Loucy (cell line): ENCODE data around the gene SHROOM3.

Experiments
- H2AFZ ChIP-seq: fragments of 200-600 bp; sonication (generic); 2 replicates; pipeline ENCODE4 v1.6.0; 2016; ENCODE audit warnings: antibody characterized with exemption, mild to moderate bottlenecking, low read length, moderate library complexity
- H3F3A ChIP-seq: fragments of 200-600 bp; 2 replicates; pipeline ENCODE4 v1.6.0; 2016; ENCODE audit warnings: antibody characterized with exemption, low read depth, mild to moderate bottlenecking
- H3K27me3 ChIP-seq: fragments of 200-600 bp; sonication (generic); 2 replicates; pipeline ENCODE4 v1.6.1; 2014; ENCODE audit warnings: low read length, mild to moderate bottlenecking; ENCODE audit not compliant: insufficient read depth, poor library complexity, severe bottlenecking
- H3K36me3 ChIP-seq: fragments of 200-600 bp; sonication (generic); 2 replicates; pipeline ENCODE4 v1.6.1; 2016; ENCODE audit warnings: low read length; ENCODE audit not compliant: insufficient read depth
- H3K4me1 ChIP-seq: fragments of 200-600 bp; sonication (generic); 2 replicates; pipeline ENCODE4 v1.5.1; 2014; ENCODE audit warnings: low read length, mild to moderate bottlenecking; ENCODE audit not compliant: insufficient read depth, poor library complexity, severe bottlenecking
- H3K4me2 ChIP-seq: fragments of 200-600 bp; sonication (generic); 2 replicates; pipeline ENCODE4 v1.6.0; 2014; ENCODE audit warnings: antibody characterized with exemption, low read length, low read depth, mild to moderate bottlenecking; ENCODE audit not compliant: poor library complexity, severe bottlenecking
- H3K4me3 ChIP-seq: fragments of 200-600 bp; sonication (generic); 2 replicates; pipeline ENCODE4 v1.5.1; 2014; ENCODE audit warnings: low read length, mild to moderate bottlenecking, mixed read lengths; ENCODE audit not compliant: poor library complexity, severe bottlenecking
- H3K79me2 ChIP-seq: fragments of 200-600 bp; sonication (generic); 2 replicates; pipeline ENCODE4 v1.6.1; 2014; ENCODE audit warnings: low read length; ENCODE audit not compliant: insufficient read depth
- H3K9ac ChIP-seq: fragments of 200-600 bp; sonication (generic); 2 replicates; pipeline ENCODE4 v1.6.0; 2014; ENCODE audit warnings: mild to moderate bottlenecking, low read depth, low read length, moderate library complexity; ENCODE audit not compliant: poor library complexity, severe bottlenecking
- H3K9me2 ChIP-seq: fragments of 200-600 bp; sonication (generic); replicated peaks from 2 replicates; pipeline ENCODE4 v1.6.1; 2016; ENCODE audit warnings: low read depth, low read length, mixed read lengths
- H3K9me3 ChIP-seq: fragments of 200-600 bp; sonication (generic); 2 replicates; pipeline ENCODE4 v1.6.1; 2014; ENCODE audit warnings: mild to moderate bottlenecking, antibody characterized with exemption, low read length, low read depth; ENCODE audit not compliant: insufficient read depth
- H4K20me1 ChIP-seq: fragments of 200-600 bp; sonication (generic); 2 replicates; pipeline ENCODE4 v1.6.0; 2014; ENCODE audit warnings: antibody characterized with exemption, low read length, mild to moderate bottlenecking; ENCODE audit not compliant: insufficient read depth, poor library complexity, severe bottlenecking
- CTCF ChIP-seq: fragments of 200-600 bp; sonication (generic); conservative IDR thresholded peaks from 2 replicates; pipeline ENCODE4 v1.5.1; 2014; ENCODE audit warnings: mild to moderate bottlenecking, antibody characterized with exemption, low read length
- EZH2phosphoT487 ChIP-seq: fragments of 200-600 bp; IDR thresholded peaks from 2 replicates; pipeline ENCODE4 v1.6.1; 2018; ENCODE audit warnings: antibody characterized with exemption, mild to moderate bottlenecking, moderate library complexity, borderline replicate concordance

The SHROOM3 gene

GRCh38 chr4:76723924-76724323 is 288.9 kb downstream of the SHROOM3 start:
- H3K27me3 ChIP-seq, result no peaks in the 10 kb centered on the region
- H2AFZ ChIP-seq, result peak overlapping the region; percentile 32; the same call in 1 of the 2 replicates
- H3F3A ChIP-seq, result no peaks in the 10 kb centered on the region; the same call in 1 of the 2 replicates
- H3K36me3 ChIP-seq, result no peaks in the 10 kb centered on the region
- no peak overlapping the region for H3K4me2 ChIP-seq
- TF ChIP-seq CTCF, result no peak
- no peak for TF ChIP-seq EZH2phosphoT487
- H3K79me2 ChIP-seq, result no peaks in the 10 kb centered on the region
- H3K9me2 ChIP-seq, result no peaks in the 10 kb centered on the region
- no peak overlapping the region for H3K4me3 ChIP-seq
- H4K20me1 ChIP-seq, result no peaks in the 10 kb centered on the region
- peaks cover 16% of the 10 kb centered on the region for H3K4me1 ChIP-seq
- H3K9me3 ChIP-seq, result no peaks in the 10 kb centered on the region
- H3K9ac ChIP-seq, result no peak overlapping the region

- no peaks in the 10 kb centered on the region for H3F3A ChIP-seq
- H4K20me1 ChIP-seq, result no peaks in the 10 kb centered on the region
- H3K4me2 ChIP-seq, result no peak overlapping the region
- peaks cover 16% of the 10 kb centered on the region for H3K4me1 ChIP-seq
- no peak overlapping the region for H3K4me3 ChIP-seq
- no peaks in the 10 kb centered on the region for H3K36me3 ChIP-seq
- H3K79me2 ChIP-seq, result no peaks in the 10 kb centered on the region
- H3K9ac ChIP-seq, result no peak overlapping the region
- TF ChIP-seq EZH2phosphoT487 (no peak), CTCF (no peak)
- H3K9me3 ChIP-seq, result no peaks in the 10 kb centered on the region
- H3K9me2 ChIP-seq, result no peaks in the 10 kb centered on the region
- no peaks in the 10 kb centered on the region for H3K27me3 ChIP-seq
- H2AFZ ChIP-seq, result no peak overlapping the region
These were observed 290.0 kb downstream of the SHROOM3 start for GRCh38 chr4:76725039-76725438.

GRCh38 chr4:76726176-76726575 is 291.1 kb downstream of the SHROOM3 start:
- no peaks in the 10 kb centered on the region for H3K9me2 ChIP-seq
- no peak overlapping the region for H3K9ac ChIP-seq
- H3K4me2 ChIP-seq, result no peak overlapping the region
- no peaks in the 10 kb centered on the region for H3K27me3 ChIP-seq
- H3K4me1 ChIP-seq, result peaks cover 16% of the 10 kb centered on the region
- no peaks in the 10 kb centered on the region for H3K79me2 ChIP-seq
- H2AFZ ChIP-seq, result 0 out of 2 replicates have a peak overlapping the region, but pooled peaks have one; percentile 20
- TF ChIP-seq EZH2phosphoT487, result no peak
- TF ChIP-seq CTCF, result no peak
- no peaks in the 10 kb centered on the region for H3K36me3 ChIP-seq
- no peaks in the 10 kb centered on the region for H3F3A ChIP-seq
- H3K4me3 ChIP-seq, result no peak overlapping the region
- no peaks in the 10 kb centered on the region for H3K9me3 ChIP-seq
- no peaks in the 10 kb centered on the region for H4K20me1 ChIP-seq
